Breast epithelium (tissue), 3 donors: ENCODE measurements around the gene CD7.

Experiments used
- CTCF ChIP-seq, 3 donors: fragments of 450-650 bp; IDR thresholded peaks; one replicate each; pipeline ENCODE4 v1.5.1; 2016 to 2017; ENCODE audit warnings: antibody characterized with exemption in 3 of 3, mild to moderate bottlenecking in 3 of 3, moderate library complexity in 3 of 3
- POLR2A ChIP-seq: fragments of 450-650 bp; IDR thresholded peaks from one replicate; pipeline ENCODE4 v1.6.1; 2016; ENCODE audit warnings: antibody characterized with exemption, mild to moderate bottlenecking, moderate library complexity
- POLR2AphosphoS5 ChIP-seq, 3 donors: sonication (generic); formaldehyde crosslinking; IDR thresholded peaks; one replicate each; pipeline ENCODE4 v1.6.1; 2017; ENCODE audit warnings: antibody characterized with exemption in 3 of 3

- TF ChIP-seq POLR2A: no peak
- no peak for TF ChIP-seq CTCF (IDR thresholded peaks at IDR 0.05)
- no peak for TF ChIP-seq POLR2AphosphoS5 (IDR thresholded peaks at IDR 0.05)
These were observed 586 bp downstream of the CD7 start for GRCh38 chr17:82316651-82317393.
